Stimulated activated CD8-positive, alpha-beta memory T cell treated with anti-CD3 and anti-CD28 coated beads, Interleukin-7, amount 100 ng/mL, for 24 hours (primary cell): ENCODE data around the gene PDK4.
"Not testable (repeated sequence)": the region's sequence is repeated elsewhere in the genome, so short reads cannot be mapped to it uniquely, and the experiment has no call there.

Experiments
- DNase-seq: peaks from one replicate; pipeline ENCODE4 v3.0.0-alpha.2; 2020; ENCODE audit warnings: low read depth

PDK4 gene

DNA sequence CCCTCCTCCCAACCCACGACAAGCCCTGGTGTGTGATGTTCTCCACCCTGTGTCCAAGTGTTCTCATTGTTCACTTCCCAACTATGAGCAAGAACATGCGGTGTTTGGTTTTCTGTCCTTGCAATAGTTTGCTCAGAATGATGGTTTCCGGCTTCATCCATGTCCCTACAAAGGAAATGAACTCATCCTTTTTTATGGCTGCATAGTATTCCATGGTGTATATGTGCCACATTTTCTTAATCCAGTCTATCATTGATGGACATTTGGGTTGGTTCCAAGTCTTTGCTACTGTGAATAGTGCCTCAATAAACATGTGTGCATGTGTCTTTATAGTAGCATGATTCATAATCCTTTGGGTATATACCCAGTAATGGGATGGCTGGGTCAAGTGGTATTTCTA, 8.5 kb upstream of the PDK4 start:
- not testable (repeated sequence) for DNase-seq

DNA sequence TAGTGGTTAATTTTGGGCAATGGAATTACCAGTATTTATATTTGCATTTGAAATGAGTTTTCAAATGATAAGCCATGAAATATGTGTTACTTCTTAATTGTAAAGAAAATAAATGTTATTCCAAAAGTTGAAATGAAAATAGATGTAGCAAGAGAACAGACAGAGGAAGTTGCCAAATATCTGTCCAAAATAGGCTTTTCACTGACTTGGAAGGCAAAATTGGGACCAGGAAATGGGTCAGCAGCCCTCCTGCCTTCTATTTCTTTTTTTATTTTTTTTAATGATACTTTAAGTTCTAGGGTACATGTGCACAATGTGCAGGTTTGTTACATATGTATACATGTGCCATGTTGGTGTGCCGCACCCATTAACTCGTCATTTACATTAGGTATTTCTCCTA, 8.1 kb upstream of the PDK4 start:
- DNase-seq: not testable (repeated sequence)

DNA sequence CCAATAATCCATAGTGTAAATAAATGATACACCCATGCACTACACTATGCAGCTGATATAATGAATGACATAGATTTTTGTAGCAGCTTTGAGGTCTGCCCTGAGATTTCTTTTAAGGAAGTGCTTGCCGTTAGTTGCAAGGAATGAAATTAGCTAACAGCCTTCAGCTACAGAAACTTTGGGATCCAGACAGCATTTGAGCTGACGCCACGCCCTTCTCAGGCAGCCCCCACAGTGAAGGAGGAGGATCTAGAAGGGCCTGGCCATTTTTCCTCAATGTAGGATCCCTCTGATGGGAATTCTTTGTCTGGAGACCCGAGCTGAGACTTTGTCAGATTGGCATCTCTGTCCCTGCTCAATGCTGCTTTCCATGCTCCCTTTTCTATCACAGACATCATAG, 6.1 kb upstream of the PDK4 start:
- no peak for DNase-seq

DNA sequence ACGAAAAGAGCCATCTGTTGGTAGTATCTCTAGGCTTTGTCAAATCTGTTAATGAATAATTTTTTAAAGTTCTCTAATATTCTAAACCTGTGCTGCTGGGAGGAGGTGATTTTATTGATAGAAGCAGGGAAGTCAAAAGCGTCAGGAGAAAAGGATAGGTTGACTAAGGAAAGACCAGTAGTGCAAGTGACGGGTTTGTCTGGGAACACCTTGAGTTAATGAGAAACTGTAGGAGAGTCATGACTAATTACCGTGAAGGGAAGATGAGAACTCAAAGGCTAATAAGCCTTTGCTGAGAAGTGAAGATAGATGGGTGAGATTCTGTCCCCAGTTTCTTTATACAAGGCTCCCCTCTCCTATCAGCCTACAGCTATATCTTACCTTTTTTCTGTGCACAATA, 5.0 kb upstream of the PDK4 start:
- no peak for DNase-seq

DNA sequence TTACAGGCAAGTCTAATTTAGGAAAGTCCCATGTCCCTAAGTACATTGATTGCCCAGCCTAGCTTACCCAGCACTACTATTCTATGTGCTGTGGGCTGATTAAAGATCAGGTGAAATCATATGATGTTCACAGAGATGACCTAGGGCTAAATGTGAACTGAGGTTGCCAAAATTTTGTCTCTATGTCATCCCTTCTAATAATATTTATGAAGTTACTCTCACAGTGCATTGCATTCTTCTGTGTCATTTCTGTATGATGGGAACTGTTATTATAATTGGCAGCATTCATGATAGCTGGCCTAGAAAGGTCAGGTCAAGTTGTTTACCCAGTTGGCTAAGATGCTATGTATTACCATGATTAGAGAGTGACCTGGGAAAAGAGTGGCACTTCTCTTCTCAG, 2.8 kb upstream of the PDK4 start:
- no peak for DNase-seq

DNA sequence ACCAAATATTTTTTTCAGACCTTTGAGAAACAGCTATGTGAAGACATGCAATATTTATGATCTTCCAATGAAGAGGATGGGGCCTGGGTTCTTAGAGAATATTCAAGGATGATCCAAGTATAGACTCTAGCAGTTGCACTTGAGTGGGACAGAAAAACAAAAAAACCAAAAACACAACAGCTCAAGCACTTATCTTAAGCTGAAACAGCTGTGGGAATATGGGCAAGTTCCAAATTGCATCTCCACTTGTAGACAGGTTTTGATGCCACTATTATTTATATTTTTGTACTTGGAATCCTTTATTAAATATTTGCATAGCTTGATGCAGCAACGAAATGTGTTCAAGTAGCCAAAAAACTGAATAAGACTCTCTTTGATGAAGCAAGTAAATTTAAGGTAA, 2.2 kb upstream of the PDK4 start:
- DNase-seq: no peak

DNA sequence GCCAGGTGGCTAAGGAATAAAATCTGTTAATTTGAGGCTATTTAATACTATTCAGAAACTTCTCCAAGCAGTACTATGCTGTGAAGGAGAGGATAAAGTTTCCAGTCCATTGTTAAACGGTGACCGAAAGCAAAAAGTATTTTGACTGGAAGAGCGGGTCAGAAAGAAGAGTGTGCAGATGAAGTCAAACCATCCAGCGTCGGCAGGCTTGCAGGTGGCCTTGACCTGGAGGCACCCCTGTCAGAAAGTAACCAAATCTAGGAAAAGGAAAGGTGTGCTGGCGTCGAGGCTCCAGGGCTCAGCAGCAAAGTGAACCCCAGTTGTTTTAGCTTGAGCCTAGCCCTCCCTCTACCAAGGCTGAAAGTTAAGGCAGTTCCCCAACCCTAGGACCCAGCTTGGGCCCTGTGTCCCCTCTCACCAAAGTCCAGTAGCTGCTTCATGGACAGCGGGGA, 544 bp downstream of the PDK4 start:
- DNase-seq: no peak

DNA sequence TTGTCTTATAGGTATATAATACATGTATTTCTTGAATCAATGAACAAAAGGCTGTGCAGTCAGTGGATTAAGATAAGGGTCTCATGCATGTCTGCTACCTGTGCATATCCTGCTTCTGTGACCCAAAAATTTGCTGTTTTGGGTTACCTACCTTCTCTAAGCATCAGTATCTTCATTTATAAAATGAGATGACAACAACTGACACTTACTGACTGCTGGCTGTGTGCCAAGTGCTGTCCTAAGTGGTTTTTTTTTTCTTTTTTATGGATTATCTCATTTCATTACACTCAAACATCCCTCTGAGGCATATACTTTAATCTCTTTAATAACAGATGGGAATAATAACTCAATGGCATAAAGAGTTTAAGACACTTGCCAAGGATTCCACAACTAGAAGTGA, 2.1 kb downstream of the PDK4 start:
- no peak for DNase-seq

DNA sequence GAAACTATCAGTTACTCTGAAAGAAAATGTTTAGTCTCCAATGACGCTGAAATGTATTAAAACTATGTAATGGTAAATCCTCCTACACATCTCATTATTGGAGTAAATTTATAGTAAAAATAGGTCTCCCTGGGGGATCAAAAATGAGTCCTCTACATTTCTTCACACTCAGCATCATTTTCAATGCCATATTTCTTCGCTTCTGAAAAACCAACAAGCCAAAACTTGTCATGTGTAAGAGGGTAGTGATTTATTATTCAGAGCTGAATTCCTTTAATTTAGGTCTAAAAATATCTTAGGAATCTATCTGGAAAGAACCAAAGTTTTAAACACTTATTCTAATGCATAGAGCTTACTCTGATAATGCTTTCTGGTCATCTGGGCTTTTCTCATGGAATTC, 3.0 kb downstream of the PDK4 start:
- no peak for DNase-seq

DNA sequence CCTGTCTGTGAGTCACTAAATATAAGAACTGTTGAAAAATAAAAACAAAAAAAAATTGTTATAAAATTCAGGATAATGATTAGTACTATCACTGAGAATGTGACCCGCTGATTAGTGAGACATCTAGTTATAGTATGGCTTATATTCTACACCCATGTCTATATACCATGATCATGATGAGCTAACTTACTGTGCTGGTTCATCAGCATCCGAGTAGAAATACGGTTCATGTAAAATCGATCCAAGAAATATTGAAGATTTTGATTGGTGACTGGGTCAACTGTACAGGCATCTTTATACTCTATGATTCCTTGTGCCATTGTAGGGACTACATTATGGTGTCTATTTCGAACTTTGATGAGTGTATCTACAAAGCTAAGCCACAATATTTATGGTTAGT, 3.7 kb downstream of the PDK4 start:
- DNase-seq: no peak

DNA sequence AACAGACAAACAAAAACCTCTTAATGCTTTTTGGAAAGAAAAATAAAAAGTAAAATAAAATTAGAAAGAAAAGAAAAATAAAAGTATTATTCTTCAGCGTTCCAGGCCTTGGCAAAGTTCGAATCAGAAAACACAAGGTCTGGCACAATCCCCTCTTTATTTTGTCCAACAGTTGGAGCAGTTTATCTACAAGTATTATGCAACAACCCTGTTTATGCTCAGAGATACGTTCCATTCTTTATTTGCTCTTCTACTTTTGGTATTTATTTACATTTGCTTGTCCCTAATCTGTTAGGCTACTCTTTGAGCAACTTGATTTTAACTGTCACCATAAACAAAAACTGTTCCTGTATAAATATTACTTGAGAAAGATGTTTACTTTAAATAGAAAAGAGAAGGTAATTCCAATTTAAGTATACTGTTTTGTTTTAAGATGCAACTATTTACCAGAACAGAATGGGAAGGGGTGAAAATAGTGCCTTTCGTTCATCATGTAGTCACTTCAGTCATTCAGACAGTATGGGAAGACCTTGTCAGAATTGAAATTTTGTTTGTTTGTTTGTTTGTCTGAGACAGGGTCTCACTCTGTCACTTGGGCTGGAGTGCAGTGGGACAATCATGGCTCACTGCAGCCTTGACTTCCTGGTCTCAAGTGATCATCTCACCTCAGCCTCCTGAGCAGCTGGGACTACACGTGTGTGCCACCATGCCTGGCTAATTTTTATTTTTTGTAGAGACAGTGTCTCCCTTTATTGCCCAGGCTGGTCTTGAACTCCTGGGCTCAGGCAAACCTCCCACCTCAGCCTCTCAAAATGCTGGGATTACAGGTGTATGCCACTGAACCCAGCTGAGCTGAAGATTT, 5.7 kb downstream of the PDK4 start:
- no peak for DNase-seq

DNA sequence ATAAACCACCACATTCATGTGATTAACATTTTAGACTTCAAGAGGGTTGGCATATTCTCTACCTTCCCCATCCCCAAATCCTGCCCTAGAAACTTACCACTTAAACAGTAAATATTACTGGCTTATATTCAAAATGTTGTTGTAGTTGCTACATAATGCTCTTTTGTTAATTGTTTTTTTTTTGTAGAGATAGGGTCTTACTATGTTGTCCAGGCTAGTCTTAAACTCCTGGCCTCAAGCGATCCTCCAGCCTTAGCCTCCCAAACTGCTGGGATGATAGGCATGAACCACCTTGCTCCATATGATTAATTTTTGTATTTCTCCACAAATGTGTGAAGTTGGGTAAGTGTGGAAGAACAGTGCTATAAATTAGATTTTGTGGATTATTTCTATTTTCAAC, 6.5 kb downstream of the PDK4 start:
- DNase-seq: no peak

DNA sequence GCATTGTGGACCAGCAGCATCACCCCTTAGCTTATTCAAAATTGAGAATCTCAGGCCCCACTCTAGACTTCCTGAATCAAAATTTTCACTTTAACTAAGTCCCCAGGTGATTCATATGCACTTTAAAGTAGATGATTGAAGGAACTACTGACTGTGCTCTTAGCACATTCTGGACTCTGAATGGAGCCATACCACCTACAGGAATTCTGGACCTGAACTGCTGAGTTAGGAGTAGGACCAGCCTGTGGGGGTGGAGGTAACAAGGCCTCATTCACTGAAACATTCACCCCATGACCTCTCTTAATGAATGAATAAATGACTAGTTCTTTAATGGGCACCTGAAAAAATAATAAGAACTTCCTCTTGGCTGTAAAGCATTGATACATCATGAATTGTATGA, 7.3 kb downstream of the PDK4 start:
- DNase-seq: no peak

DNA sequence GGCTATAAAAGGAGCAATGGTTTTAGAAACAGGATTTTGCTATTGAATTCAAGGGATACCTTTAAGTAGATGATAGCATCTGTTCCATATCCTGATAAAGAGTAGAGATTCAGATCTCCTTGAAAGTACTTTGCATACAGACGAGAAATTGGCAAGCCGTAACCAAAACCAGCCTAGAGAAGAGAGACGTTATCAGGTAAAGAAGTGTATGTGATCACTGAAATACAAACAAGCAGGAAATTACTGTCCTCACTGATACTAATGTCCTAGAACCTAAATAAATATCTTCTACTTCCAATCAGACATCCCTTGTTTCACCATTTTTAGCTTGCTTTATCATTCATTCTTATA, 9.4 kb downstream of the PDK4 start:
- DNase-seq: no peak

DNA sequence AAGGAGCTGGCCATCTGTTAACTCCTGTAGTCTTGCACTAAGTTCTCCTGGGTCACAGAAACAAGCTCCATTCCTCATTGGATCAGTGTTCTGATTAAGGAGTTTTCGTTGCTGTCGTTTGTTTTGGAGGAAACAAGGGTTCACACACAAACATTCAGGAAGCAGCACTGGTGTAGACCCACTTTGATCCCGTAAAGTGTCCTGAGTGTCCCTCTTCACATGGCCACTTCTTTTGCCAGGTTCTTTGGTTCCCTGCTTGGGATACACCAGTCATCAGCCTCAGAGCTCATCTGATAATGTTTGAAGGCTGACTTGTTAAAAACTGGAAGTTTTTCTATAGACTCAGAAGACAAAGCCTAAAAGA, 10.9 kb downstream of the PDK4 start:
- DNase-seq: no peak

DNA sequence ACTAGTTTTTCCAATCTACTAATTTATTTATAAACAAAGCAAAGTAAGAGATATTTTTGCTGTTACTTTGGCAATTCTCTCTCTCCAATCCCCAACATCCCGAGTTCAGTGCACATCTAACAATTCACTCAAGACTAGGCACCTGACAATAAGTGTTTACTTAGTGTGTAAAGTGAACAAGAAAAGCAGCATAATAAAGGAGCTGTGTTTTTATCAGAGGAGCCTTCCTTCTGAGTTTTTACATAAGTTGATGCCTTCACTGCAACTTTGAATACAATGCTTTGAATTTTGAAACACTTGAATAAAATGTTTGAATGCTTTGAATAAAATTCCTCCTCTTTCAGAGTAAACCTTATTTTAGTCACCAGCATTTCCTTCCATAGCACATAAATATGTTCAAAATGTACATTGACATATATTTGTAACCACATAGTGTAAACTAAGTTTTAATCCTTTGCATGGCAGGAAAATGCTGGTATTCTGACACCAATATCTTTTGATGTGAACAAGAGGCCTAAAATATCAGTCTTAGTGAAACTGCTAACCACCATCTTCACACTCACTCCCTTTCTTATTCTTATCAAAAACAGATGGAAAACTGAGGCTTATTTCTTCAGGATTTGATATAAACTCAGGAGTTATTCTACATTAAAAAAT, 11.4 kb downstream of the PDK4 start:
- DNase-seq: no peak

DNA sequence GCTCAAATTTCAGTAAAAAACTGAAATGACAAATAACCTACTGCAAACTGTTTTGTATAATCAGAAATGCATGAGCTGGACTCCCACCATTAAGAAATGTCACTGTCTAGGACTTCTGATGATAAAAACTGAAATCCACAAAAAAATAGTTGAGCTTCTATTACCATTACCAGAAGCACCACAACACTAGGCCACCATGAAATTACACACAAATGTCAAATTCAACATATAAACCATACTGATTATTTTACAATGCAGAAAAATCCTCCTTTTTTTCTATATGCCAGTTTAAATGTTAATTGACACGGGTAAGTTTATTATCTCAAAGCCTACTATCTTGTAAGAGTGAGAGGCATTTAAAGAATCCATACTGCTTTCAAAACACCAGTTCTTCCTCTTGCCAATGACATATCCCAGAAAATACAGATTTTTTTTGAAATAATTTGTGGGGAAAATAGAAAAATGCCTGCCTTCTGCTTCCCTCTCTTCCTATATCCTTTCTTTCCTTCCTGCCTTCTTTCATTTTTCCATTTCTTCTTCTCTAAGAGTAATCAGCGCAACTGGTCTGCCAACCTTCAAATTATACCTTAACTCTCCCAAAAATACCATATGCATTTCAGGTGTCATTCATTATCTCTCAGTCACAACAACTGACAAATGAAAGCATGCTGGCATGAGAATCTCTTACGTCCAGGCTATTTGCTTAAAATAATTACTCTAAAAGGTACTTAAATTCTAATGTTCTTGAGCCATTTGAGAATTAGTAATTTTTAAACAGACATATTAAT, 12.3 kb downstream of the PDK4 start:
- DNase-seq: no peak

DNA sequence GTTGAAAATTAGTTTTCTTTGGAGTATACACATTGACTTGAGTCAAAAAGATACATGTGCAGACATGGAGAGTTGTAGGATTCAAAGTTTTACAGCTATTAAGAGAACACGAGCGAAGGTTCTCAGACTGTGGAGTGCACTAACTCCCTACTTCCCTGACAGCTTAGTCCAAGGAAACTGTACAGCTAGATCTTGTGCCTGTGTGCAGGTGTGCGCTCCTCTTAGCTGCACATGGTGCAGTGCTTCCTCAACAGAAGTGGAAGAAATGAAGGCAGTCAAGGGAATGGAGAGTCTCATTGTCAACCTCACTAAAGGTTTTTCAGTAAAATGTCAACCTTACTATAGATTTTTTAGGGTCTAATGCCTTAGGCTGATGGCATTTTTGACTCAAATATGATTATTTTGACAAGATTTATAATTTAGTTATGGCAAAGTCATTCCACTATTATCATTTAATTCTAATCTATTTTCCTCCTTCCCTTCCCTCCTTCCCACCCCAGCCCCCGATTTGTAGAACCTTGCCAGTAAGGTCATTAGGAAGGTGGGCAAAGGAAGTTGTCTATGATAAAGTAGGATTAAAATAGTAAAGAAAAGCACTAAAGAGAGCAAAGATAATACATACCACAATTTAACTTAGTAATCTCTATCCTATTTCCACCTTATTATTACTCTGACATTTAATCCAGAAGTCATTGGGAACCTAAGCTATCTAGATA, 13.6 kb downstream of the PDK4 start:
- no peak for DNase-seq

DNA sequence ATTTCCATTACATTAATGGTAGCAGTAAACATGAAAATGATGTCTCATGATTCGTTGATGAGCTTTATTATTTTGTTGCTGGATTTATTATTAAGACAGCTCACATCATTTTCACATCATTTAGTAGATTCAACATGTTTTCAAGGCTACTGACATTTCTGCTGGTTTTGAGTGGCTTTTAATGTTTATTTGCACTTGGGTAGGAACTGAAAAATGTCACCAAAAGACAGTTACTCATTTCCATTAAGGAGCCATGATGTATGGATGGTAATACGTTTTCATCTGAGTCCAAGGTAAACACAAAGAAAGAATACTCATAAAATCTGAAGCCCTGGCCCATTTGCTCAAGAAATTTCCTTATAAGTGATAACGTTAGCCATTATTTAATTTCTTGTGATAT, 14.8 kb downstream of the PDK4 start:
- DNase-seq: no peak

DNA sequence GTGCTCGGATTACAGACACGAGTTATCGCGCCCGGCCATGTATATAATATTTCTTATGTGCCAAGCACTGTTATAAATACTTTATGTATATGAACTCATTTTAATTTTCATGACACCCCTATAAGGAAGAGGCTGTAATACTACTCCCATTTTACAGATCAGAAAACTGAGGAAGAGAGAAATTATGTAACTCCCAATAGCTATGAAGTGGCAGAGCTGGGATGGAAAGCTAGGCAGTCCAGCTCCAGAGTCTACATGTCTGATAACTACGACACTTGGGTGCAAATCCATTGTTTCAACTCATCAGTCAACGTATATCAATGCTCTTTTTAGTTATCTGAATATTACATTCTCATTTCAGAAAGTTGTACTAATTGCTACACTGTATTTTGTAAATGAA, 17.0 kb downstream of the PDK4 start:
- DNase-seq: no peak

DNA sequence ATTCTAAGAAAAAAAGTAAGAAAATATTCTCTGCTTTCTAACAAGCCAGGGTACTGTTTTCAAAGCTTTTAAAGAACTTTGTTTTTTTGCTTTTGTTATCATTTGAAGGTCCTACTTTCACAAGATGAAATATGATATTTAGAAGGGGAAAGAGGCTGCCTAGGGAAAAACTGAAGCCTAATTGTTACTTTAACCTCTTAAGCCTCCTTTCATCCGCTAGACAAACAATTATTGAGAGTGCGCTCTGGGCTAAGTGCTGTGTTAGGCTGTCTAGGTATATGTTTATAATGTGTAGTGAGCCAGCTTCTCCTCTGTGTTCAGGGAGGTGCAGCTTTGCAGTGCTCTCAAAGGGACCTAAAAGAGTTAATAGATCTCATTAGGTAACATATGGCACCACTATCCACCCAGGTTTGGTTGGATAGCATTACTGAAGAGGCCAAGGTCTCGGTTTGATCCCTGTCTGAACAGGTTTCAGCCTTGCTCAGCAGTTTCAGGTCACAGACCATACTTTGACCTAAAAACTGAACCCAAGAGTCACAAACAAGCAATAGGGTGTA, 17.9 kb downstream of the PDK4 start:
- DNase-seq: no peak

DNA sequence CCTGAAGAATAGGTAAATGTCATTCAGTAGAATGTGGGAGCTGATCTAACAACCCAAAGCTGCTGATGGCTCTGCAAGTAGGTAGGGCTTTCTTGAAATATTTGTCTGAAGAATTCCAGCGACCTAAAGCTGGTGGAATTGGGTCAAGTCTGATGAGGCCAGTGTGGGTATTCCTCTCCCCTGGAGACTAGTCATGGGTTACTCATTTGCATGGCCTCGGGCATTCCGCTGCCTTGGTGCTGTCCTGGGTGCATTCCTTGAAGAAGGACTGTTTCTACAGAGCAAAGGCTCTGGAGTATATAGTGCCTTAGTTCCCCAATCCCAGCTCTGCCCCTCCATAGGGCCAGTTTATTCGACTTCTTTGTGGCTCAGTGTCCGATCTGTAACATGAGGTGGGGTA, 19.2 kb downstream of the PDK4 start:
- DNase-seq: no peak
